Measurements from ENCODE around the gene EPYC. TPM values are rescaled to one million over a fixed set of nuclear protein-coding genes. Genes with fewer than 3 reads are reported as not detected.

The EPYC gene
- total and polyA plus RNA-seq, 2 of the 13 experiments (the other 11 are each of a cell fraction or from before 2014, with no cell fraction given) = not detected

- TF ChIP-seq SPEN (CRISPR knock-in tag; IDR thresholded peaks at IDR 0.05; ENCODE audit: low read depth) = no peak
- TF ChIP-seq GFI1 (CRISPR knock-in tag; IDR thresholded peaks at IDR 0.05; ENCODE audit: borderline replicate concordance) = no peak
- no peak for TF ChIP-seq ZNF260 (CRISPR knock-in tag; IDR thresholded peaks at IDR 0.05; ENCODE audit: borderline replicate concordance, low read depth)
- TF ChIP-seq ZNF17 (CRISPR knock-in tag; IDR thresholded peaks at IDR 0.05) = no peak
These were observed 67.1 kb downstream of the EPYC start (continued) for GRCh38 chr12:90937651-90938050.

GRCh38 chr12:90936230-90937005 lies 68.4 kb downstream of the EPYC start:
- H4K20me1 ChIP-seq (ENCODE audit: insufficient read depth, low read length) = no peaks in the 10 kb centered on the region
- H3K4me3 ChIP-seq (replicated peaks in 1 of 3; ENCODE audit: insufficient read depth in 1 of 3, low read depth in 2 of 3, low read length in 3 of 3) = no peak overlapping the region
- TF ChIP-seq TCF7 (IDR thresholded peaks at IDR 0.05; ENCODE audit: low read depth) = no peak
- no peak for TF ChIP-seq ZNF432 (CRISPR knock-in tag; IDR thresholded peaks at IDR 0.05; ENCODE audit: borderline replicate concordance)
- TF ChIP-seq NFE2L2 (IDR thresholded peaks at IDR 0.05; ENCODE audit: low read length) = peak; percentile 38; the same call in 1 of the 2 replicates
- no peak for TF ChIP-seq REST (IDR thresholded peaks at IDR 0.05; ENCODE audit: borderline replicate concordance in 1 of 2, low read depth in 1 of 2, low read length in 2 of 2)
- TF ChIP-seq KIAA2018 (CRISPR knock-in tag; IDR thresholded peaks at IDR 0.05; ENCODE audit: borderline replicate concordance) = no peak
- H3K79me2 ChIP-seq (ENCODE audit: insufficient read depth, low read length) = no peaks in the 10 kb centered on the region
- ATAC-seq (no peak), DNase-seq (ENCODE audit: low spot score) (no peak), FAIRE-seq (no peak)
- intact Hi-C loops (cut with micrococcal nuclease; ENCODE audit: unreplicated experiment) (no loop called here), in situ Hi-C loops (cut with HindIII; ENCODE audit: extremely low pct_ligation_motif_present, low pct_unique_long_range_greater_than_20kb) (no loop called here)
- H3K9me3 ChIP-seq (ENCODE audit: low read length) = no peaks in the 10 kb centered on the region
- H3K36me3 ChIP-seq (replicated peaks in 1 of 2; ENCODE audit: control insufficient read depth in 1 of 2, insufficient read depth in 2 of 2, low read length in 2 of 2) = no peaks in the 10 kb centered on the region
- ChIA-PET POLR2A (no interaction called here), CTCF (ENCODE audit: low intra/inter-chr PET ratio, low total read pairs) (interaction anchor here (0.7 kb wide), 1 partner anchor 386 kb away, joined by 3 read pairs; no protein-coding TSS in a partner anchor)
- no TSS peak for BruUV-seq (replicated peaks)
- no peak overlapping the region for H3K9ac ChIP-seq (ENCODE audit: insufficient read depth, low read depth, low read length)
- H3K4me1 ChIP-seq (ENCODE audit: insufficient read depth, low read length) = no peaks in the 10 kb centered on the region
- 59% methylated on average over 4 of the region's 5 CpGs for WGBS (ENCODE audit: low lambda C conversion rate)
- H3K27me3 ChIP-seq (ENCODE audit: control insufficient read depth in 1 of 2, insufficient read depth in 2 of 2, low read length in 2 of 2) = no peaks in the 10 kb centered on the region
- no peak overlapping the region for H3K27ac ChIP-seq (ENCODE audit: extremely low read length, insufficient read depth, low read length)
- H2AFZ ChIP-seq (ENCODE audit: low read length) = no peak overlapping the region
- H3K4me2 ChIP-seq (ENCODE audit: low read depth, low read length) = no peak overlapping the region
